Stomach (tissue), 4 donors: ENCODE measurements around the gene DST.

Experiments used
- POLR2A ChIP-seq, 4 donors: fragments of 450-650 bp; IDR thresholded peaks; one replicate each; pipeline ENCODE4 v1.6.1; 2016; ENCODE audit warnings: antibody characterized with exemption in 4 of 4, control low read depth in 2 of 4, mild to moderate bottlenecking in 1 of 4, moderate library complexity in 1 of 4
- TF ChIP-seq, protein P1 (sequence below), 7 experiments: fragments of 450-650 bp in 4 of 7; fragments of 200-600 bp in 3 of 7; sonication (generic) in 3 of 7; IDR thresholded peaks; one replicate each; pipeline ENCODE4 v1.5.1; 2016 to 2019; ENCODE audit warnings: antibody characterized with exemption in 7 of 7, control low read depth in 2 of 7, mild to moderate bottlenecking in 1 of 7

- no peak for TF ChIP-seq POLR2A (IDR thresholded peaks at IDR 0.05)
- TF ChIP-seq, protein P1, sequence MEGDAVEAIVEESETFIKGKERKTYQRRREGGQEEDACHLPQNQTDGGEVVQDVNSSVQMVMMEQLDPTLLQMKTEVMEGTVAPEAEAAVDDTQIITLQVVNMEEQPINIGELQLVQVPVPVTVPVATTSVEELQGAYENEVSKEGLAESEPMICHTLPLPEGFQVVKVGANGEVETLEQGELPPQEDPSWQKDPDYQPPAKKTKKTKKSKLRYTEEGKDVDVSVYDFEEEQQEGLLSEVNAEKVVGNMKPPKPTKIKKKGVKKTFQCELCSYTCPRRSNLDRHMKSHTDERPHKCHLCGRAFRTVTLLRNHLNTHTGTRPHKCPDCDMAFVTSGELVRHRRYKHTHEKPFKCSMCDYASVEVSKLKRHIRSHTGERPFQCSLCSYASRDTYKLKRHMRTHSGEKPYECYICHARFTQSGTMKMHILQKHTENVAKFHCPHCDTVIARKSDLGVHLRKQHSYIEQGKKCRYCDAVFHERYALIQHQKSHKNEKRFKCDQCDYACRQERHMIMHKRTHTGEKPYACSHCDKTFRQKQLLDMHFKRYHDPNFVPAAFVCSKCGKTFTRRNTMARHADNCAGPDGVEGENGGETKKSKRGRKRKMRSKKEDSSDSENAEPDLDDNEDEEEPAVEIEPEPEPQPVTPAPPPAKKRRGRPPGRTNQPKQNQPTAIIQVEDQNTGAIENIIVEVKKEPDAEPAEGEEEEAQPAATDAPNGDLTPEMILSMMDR (IDR thresholded peaks at IDR 0.05): no peak
Measured at GRCh38 chr6:56620229-56620868, 22.3 kb downstream of the DST start.
